Upper lobe of right lung (tissue), 1 donor: Measurements from ENCODE around the gene SLC34A2. TPM values are rescaled to one million over a fixed set of nuclear protein-coding genes. Genes with fewer than 3 reads are reported as not detected.

ENCODE experiments used
- ATAC-seq: fragments of 200-7000 bp; cut with Tn5 transposase; one replicate; pipeline ENCODE4 v1.9.1; 2020; ENCODE audit warnings: mild to moderate bottlenecking, moderate library complexity
- DNase-seq: peaks from one replicate; pipeline ENCODE4 v3.0.0-alpha.2; 2020
- H3K27ac ChIP-seq: fragments of 200-600 bp; one replicate; pipeline ENCODE4 v1.8.0; 2022
- H3K27me3 ChIP-seq: fragments of 200-600 bp; one replicate; pipeline ENCODE4 v1.8.0; 2022; ENCODE audit warnings: mild to moderate bottlenecking
- H3K36me3 ChIP-seq: fragments of 200-600 bp; one replicate; pipeline ENCODE4 v1.8.0; 2022
- H3K4me1 ChIP-seq: fragments of 200-600 bp; one replicate; pipeline ENCODE4 v1.8.0; 2022
- H3K4me3 ChIP-seq: fragments of 200-600 bp; one replicate; pipeline ENCODE4 v1.8.0; 2022; ENCODE audit warnings: mild to moderate bottlenecking
- H3K9me3 ChIP-seq: fragments of 200-600 bp; one replicate; pipeline ENCODE4 v1.8.0; 2022
- intact Hi-C: fragments of 100-400 bp; cut with DNase I; formaldehyde crosslinking; loops from one replicate; pipeline ENCODE4 v1.11.0; 2022
- total RNA-seq: library from RNA; stranded (reverse); fragmentation: NEBNext Ultra II Directional; extraction: Animal tissue kit (Norgen Biotek cat#: 25700); gene quantifications from one replicate; pipeline ENCODE4 v1.2.1, GENCODE V29; 2021
- TF ChIP-seq, protein P1 (sequence below): fragments of 200-600 bp; IDR thresholded peaks from one replicate; pipeline ENCODE4 v1.8.0; 2022; ENCODE audit warnings: antibody characterized with exemption
- donor health status: DM: no; HTN: yes; CAD: no; lungs with severe emphysema.

The SLC34A2 gene
- total RNA-seq, 1 donor from 2014 or later: 2,903 TPM

GRCh38 chr4:25725870-25726269, 70.2 kb downstream of the SLC34A2 start:
- intact Hi-C loops: no loop called here
- TF ChIP-seq, protein P1, sequence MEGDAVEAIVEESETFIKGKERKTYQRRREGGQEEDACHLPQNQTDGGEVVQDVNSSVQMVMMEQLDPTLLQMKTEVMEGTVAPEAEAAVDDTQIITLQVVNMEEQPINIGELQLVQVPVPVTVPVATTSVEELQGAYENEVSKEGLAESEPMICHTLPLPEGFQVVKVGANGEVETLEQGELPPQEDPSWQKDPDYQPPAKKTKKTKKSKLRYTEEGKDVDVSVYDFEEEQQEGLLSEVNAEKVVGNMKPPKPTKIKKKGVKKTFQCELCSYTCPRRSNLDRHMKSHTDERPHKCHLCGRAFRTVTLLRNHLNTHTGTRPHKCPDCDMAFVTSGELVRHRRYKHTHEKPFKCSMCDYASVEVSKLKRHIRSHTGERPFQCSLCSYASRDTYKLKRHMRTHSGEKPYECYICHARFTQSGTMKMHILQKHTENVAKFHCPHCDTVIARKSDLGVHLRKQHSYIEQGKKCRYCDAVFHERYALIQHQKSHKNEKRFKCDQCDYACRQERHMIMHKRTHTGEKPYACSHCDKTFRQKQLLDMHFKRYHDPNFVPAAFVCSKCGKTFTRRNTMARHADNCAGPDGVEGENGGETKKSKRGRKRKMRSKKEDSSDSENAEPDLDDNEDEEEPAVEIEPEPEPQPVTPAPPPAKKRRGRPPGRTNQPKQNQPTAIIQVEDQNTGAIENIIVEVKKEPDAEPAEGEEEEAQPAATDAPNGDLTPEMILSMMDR: no peak
- H3K4me3 ChIP-seq: no peak overlapping the region
- ATAC-seq (no peak), DNase-seq (no peak)
- no peaks in the 10 kb centered on the region for H3K9me3 ChIP-seq
- no peaks in the 10 kb centered on the region for H3K27me3 ChIP-seq
- no peaks in the 10 kb centered on the region for H3K36me3 ChIP-seq
- no peak overlapping the region for H3K27ac ChIP-seq
- H3K4me1 ChIP-seq: no peaks in the 10 kb centered on the region

DNA sequence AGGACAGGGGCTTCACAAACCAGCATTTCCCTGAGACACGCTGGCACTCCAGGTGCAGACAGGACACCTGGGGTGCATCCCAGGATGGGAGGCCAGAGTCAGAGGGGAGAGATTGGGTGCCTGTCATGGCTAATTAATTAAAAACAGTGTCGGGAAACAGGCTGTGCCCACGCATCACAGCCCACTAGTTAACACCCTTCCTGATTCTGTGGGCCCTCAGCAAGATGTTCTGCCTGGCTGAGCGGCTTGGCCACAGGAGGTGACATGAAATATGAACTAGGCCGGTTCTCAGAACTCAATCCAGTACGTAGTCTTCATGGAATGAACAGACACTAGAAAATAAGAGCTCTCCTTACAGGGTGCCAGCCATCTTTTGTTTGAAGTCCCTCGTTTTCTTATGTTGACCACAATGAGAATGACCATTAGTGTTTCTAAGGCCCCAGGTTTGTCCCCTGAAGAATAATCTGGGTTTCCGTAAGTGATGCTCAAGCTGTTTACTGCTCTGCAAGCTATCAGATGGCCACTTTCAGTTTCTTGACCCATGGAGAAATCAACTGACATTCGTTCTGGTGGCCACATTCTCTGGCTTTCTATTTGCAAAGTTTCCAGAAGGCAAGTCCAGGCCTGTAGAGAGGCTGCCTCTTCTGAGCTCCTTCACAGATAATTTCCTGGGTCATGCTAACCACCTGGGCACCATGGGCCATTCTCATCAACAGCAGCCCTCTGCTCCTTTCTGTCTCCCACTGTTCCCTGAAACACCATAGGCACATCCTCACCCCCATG, 72.3 kb downstream of the SLC34A2 start:
- Histone ChIP-seq H3K27me3 (no peaks in the 10 kb centered on the region), H3K4me3 (no peak overlapping the region), H3K4me1 (no peaks in the 10 kb centered on the region), H3K27ac (no peak overlapping the region), H3K36me3 (no peaks in the 10 kb centered on the region), H3K9me3 (no peaks in the 10 kb centered on the region)
- intact Hi-C loops: no loop called here
- DNase-seq: no peak
- TF ChIP-seq, protein P1: no peak
- no peak for ATAC-seq

Other genes starting within 250 kb of the SLC34A2 start
- 69.2 TPM for gene SEL1L3, start 207.1 kb downstream of the SLC34A2 start, total RNA-seq